Upper lobe of left lung (tissue), 4 donors: ENCODE results near the gene COL3A1.

Source experiments
- EP300 ChIP-seq, 4 donors: sonication (generic); formaldehyde crosslinking; IDR thresholded peaks; one replicate each; pipeline ENCODE4 v1.5.1; 2017; ENCODE audit warnings: antibody characterized with exemption in 4 of 4, control low read depth in 2 of 4
- POLR2A ChIP-seq, 4 donors: fragments of 450-650 bp; IDR thresholded peaks; one replicate each; pipeline ENCODE4 v1.5.1; 2016 to 2017; ENCODE audit warnings: antibody characterized with exemption in 4 of 4, mild to moderate bottlenecking in 2 of 4

- TF ChIP-seq POLR2A (IDR thresholded peaks at IDR 0.05) (no peak), EP300 (IDR thresholded peaks at IDR 0.05) (no peak)
Observed at GRCh38 chr2:188969236-188969635, 4.9 kb upstream of the COL3A1 start.
